Mesothelial cell of epicardium (in vitro differentiated cells): ENCODE data around the gene TBC1D32. TPM values are rescaled to one million over a fixed set of nuclear protein-coding genes. Genes with fewer than 3 reads are reported as not detected.

Experiments used
- DNase-seq, 2 experiments: peaks; one replicate each; pipeline ENCODE4 v3.0.0; 2021; ENCODE audit warnings: low spot score in 2 of 2; ENCODE audit not compliant: unreplicated experiment in 2 of 2
- H3K27ac Mint-ChIP-seq: 2 replicates; pipeline ENCODE4 v1.8.0; 2021; ENCODE audit warnings: mixed read lengths
- H3K27me3 Mint-ChIP-seq: 2 replicates; pipeline ENCODE4 v1.8.0; 2021; ENCODE audit warnings: low read depth, mixed read lengths
- H3K36me3 Mint-ChIP-seq: 2 replicates; pipeline ENCODE4 v1.8.0; 2021; ENCODE audit warnings: mixed read lengths
- H3K4me1 Mint-ChIP-seq: 2 replicates; pipeline ENCODE4 v1.8.0; 2021; ENCODE audit warnings: mixed read lengths
- H3K4me3 Mint-ChIP-seq: 2 replicates; pipeline ENCODE4 v1.8.0; 2021; ENCODE audit warnings: mild to moderate bottlenecking, moderate library complexity, mixed read lengths
- H3K9me3 Mint-ChIP-seq: 2 replicates; pipeline ENCODE4 v1.8.0; 2021; ENCODE audit warnings: mixed read lengths
- total RNA-seq: library from RNA; stranded (reverse); gene quantifications from 3 replicates; pipeline ENCODE4 v1.2.1, GENCODE V29; 2021
- TF ChIP-seq, protein P1 (sequence below): fragments of 200-600 bp; sonication (generic); IDR thresholded peaks from one replicate; pipeline ENCODE4 v1.5.0; 2021; ENCODE audit warnings: antibody characterized with exemption; ENCODE audit not compliant: unreplicated experiment

Gene TBC1D32
- total RNA-seq, 1 donor from 2014 or later = 30.1 TPM

DNA sequence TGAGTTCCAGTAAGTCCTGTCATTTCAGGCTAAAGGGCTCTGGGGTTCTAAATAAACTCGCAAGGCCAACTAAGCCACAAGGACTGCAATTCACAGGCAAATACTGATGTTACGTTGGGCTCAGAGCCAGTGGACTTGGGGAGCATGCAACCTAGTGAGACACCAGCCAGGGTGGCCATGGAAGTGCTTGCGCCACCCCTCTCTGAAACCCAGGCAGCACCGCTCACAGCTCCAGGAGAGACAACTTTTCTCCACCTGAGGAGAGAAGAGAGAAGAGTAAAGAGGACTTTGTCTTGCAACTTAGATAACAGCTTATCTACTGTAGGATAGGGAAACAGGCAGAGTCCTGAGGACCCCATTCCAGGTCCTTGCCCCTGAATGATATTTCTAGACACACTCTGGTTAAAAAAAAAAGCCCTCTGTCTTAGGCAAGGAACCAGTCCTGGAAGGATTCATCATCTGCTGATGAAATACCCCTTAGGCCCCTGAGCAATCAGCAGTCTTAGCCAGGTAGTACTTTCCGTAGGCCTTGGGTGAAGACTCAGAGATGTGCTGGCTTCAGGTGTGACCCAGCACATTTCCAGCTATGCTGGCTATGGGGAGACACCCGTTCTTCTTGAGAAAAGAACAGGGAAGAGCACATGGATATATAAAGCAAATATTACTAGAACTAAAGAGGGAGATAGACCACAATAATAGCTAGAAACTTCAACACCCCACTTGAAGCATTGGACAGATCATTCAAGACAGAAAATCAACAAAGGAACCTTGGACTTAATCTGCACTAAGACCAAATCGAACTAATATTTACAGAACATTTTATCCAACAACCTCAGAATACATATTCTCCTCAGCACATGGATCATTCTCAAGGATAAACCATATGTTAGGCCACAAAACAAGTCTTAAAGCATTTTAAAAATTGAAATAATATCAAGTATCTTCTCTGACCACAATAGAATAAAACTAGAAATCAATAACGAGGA lies 31.5 kb upstream of the TBC1D32 start:
- H3K27ac Mint-ChIP-seq = no peak overlapping the region

DNA sequence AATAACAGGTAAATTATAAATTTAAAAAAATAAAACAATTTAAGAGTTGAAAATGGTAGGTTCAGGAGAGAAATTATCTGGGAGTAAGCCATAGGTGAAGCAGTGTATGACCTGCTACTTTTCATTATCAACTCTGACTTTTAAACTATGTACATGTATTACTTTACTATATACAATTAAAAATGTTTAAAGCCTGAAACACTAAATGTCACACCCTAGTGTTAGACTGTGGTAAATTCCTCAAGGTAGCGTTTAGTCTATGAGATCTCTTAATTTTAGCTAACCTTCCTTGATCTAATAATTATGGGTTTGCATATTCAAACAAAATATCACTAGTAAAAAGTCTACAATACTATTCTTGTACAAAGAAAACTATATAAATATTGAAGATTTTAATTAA lies 22.3 kb upstream of the TBC1D32 start:
- Mint-ChIP-seq H3K27ac (no peak overlapping the region), H3K36me3 (no peaks in the 10 kb centered on the region), H3K9me3 (peaks cover 3% of the 10 kb centered on the region), H3K4me3 (no peak overlapping the region), H3K4me1 (peaks cover 9% of the 10 kb centered on the region), H3K27me3 (no peaks in the 10 kb centered on the region)
- no peak for DNase-seq
- TF ChIP-seq, protein P1, sequence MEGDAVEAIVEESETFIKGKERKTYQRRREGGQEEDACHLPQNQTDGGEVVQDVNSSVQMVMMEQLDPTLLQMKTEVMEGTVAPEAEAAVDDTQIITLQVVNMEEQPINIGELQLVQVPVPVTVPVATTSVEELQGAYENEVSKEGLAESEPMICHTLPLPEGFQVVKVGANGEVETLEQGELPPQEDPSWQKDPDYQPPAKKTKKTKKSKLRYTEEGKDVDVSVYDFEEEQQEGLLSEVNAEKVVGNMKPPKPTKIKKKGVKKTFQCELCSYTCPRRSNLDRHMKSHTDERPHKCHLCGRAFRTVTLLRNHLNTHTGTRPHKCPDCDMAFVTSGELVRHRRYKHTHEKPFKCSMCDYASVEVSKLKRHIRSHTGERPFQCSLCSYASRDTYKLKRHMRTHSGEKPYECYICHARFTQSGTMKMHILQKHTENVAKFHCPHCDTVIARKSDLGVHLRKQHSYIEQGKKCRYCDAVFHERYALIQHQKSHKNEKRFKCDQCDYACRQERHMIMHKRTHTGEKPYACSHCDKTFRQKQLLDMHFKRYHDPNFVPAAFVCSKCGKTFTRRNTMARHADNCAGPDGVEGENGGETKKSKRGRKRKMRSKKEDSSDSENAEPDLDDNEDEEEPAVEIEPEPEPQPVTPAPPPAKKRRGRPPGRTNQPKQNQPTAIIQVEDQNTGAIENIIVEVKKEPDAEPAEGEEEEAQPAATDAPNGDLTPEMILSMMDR = no peak

More for the DNA sequence above, 31.5 kb upstream of the TBC1D32 start:
- H3K4me3 Mint-ChIP-seq = no peak overlapping the region
- no peaks in the 10 kb centered on the region for H3K36me3 Mint-ChIP-seq
- H3K4me1 Mint-ChIP-seq = no peaks in the 10 kb centered on the region
- DNase-seq = no peak
- H3K27me3 Mint-ChIP-seq = no peaks in the 10 kb centered on the region
- TF ChIP-seq, protein P1 = no peak
- peaks cover 3% of the 10 kb centered on the region for H3K9me3 Mint-ChIP-seq

DNA sequence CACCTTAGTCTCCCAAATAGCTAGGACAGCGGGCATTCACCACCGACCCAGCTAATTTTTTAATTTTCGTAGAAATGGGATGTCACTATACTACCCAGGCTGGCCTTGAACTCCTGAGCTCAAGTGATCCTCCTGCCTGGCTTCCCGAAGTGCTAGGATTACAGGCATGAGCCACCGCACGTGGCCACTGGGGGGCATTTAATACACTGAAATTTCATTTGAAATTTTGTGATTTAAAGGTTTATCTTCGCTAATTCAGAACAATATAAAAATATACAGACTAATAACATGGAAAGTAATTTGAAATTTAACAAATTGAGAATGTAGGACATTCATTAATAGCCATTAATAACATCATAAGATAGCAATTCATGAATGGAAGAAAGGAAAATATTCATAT lies 20.5 kb upstream of the TBC1D32 start:
- Mint-ChIP-seq H3K27ac (no peak overlapping the region), H3K36me3 (no peaks in the 10 kb centered on the region)
- TF ChIP-seq, protein P1 = peak; percentile 46

DNA sequence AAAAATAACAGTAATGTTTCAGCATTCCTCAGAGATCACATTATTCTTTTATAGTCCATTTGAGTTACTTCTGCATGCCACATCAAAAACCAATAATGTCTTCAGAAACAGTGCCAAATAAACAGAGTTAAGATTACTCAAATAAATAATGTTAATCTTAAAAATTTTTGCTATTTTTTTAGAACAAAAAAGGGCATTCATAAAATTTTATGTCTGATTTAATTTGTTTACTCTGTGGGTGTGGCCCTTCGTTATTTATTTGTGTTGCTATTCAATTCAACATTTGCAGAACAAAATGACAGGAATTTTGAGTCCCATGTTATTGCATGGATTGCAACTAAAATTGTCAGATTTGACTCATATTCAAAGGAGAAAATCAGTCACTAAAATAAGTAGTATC lies 18.7 kb upstream of the TBC1D32 start:
- TF ChIP-seq, protein P1 = no peak
- Mint-ChIP-seq H3K4me1 (peaks cover 15% of the 10 kb centered on the region), H3K27ac (peak overlapping the region; percentile 44), H3K9me3 (peaks cover 3% of the 10 kb centered on the region), H3K4me3 (no peak overlapping the region), H3K36me3 (no peaks in the 10 kb centered on the region), H3K27me3 (no peaks in the 10 kb centered on the region)
- DNase-seq = no peak

More for the DNA sequence above, 20.5 kb upstream of the TBC1D32 start:
- peaks cover 12% of the 10 kb centered on the region for H3K4me1 Mint-ChIP-seq
- no peaks in the 10 kb centered on the region for H3K27me3 Mint-ChIP-seq
- H3K9me3 Mint-ChIP-seq = peaks cover 3% of the 10 kb centered on the region
- no peak overlapping the region for H3K4me3 Mint-ChIP-seq
- DNase-seq = no peak

DNA sequence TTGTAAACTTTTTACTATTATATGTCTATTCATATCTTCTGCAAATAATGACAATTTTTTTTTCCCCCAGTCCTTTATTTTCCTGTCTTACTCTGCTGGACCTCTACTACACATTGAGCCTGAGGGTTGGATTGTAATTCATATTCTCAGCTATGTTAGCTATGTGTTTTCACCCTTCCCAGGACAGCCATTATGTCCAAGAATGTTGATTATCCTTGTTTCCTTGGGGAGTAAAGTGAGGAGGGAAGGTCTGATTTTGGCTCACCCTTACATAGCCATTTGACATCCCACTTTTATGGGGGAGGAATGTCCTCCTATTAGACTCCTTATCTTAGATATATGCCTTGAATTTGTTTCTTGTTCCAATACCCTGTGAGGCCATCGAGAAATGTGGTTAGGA lies 17.6 kb upstream of the TBC1D32 start:
- TF ChIP-seq, protein P1 = no peak
- Mint-ChIP-seq H3K4me1 (peaks cover 15% of the 10 kb centered on the region), H3K36me3 (no peaks in the 10 kb centered on the region), H3K4me3 (no peak overlapping the region), H3K27me3 (no peaks in the 10 kb centered on the region), H3K9me3 (peaks cover 3% of the 10 kb centered on the region), H3K27ac (no peak overlapping the region)
- DNase-seq = no peak
